ENCODE measurements around the gene GDPD1.
"Not testable (repeated sequence)": the region's sequence is repeated elsewhere in the genome, so short reads cannot be mapped to it uniquely, and the experiment has no call there.

GDPD1 gene

DNA sequence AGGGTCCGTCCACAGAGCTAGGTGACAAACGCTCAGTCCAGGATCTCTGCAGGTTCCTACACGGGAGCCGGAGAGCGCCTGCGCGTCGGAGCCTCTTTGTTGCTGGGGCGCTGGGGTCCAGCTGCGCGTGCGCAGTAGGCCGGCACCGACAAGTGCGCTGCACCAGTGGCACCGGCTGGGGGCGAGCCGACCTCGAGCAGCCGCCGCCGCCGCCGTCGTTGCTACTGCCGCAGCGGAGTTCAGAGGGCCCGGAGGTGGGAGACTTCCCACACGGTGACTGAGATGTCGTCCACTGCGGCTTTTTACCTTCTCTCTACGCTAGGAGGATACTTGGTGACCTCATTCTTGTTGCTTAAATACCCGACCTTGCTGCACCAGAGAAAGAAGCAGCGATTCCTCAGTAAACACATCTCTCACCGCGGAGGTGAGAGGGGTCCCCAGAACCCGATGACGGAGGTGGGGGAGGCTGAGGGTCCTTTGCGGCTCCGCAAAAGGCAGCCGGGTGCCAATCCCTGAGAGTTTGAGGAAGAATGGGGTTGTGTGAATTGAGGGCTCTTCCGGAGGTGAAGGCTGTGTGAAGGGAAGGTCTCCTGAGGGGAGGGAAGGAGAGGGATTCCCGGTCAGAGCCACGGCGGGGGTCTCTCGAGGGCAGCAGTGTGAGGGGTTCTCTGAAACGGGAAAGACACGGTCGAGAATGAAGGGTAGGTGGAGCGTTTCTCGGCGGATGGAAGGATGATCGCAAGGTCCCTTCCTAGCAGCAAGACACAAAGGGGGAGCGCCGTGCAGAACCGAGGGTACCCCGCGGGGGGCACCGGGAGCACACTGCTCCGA lies at the start of gene GDPD1:
Gene GDPD1, plus strand, starts transcription at position 184 of the 831 bp plus-strand sequence. Its CDS starts 99 bp downstream, at position 283.
- DNase-seq, result peak; percentile 97

DNA sequence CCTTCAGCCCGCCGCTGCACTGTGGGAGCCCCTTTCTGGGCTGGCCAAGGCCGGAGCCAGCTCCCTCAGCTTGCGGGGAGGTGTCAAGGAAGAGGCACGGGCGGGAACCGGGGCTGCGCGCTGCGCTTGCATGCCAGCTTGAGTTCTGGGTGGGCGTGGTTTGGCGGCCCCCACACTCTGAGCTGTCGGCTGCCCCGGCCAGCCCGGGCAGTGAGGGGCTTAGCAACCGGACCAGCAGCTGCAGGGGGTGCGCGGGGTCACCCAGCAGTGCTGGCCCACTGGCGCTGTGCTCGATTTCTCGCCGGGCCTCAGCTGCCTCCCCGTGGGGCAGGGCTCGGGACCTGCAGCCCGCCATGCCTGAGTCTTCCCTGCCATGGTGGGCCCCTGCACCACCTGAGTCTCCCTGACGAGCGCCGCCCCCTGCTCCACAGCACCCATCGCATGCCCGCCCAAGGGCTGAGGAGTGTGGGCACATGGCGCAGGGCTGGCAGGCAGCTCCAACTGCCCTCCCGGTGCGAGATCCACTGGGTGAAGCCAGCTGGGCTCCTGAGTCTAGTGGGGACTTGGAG lies 47.8 kb upstream of the GDPD1 start:
- no peak for DNase-seq

DNA sequence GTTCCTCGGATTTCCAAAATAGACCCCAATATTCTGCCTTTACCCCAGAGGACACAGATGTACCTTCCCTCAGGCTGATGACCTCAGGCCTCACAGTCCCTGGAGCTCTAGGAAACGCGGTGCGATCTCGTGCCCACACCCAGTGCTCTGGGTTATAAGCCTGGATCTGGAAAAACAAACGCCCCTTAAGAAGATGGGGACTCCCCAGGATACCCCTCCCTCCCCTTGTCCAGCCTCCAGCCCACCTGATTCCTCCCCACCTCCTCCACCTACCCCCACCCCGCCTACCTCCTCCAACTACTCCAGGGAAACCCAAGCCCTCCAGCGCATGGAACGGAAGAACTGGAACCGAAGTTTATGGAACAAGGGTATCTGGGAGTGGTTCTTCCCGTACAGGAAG lies 45.6 kb upstream of the GDPD1 start:
- DNase-seq, result no peak

DNA sequence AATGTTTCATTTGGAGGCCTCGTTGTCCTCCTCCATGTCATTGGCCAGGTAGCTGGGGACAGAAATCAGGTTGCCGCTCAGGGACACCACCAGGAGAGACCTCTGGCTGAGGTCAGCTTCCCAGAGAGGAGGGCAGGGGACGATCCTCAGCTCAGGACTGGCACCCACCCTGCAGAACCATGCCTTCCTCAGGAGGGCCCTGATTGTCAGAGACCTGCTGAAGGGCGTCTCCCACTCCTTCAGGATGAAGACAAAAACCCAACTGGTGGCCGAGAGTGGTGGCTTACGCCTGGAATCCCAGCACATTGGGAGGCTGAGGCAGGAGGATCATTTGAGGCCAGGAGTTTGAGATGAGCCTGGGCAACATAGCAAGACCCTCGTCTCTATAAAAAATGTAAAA lies 45.2 kb upstream of the GDPD1 start:
- no peak for DNase-seq

DNA sequence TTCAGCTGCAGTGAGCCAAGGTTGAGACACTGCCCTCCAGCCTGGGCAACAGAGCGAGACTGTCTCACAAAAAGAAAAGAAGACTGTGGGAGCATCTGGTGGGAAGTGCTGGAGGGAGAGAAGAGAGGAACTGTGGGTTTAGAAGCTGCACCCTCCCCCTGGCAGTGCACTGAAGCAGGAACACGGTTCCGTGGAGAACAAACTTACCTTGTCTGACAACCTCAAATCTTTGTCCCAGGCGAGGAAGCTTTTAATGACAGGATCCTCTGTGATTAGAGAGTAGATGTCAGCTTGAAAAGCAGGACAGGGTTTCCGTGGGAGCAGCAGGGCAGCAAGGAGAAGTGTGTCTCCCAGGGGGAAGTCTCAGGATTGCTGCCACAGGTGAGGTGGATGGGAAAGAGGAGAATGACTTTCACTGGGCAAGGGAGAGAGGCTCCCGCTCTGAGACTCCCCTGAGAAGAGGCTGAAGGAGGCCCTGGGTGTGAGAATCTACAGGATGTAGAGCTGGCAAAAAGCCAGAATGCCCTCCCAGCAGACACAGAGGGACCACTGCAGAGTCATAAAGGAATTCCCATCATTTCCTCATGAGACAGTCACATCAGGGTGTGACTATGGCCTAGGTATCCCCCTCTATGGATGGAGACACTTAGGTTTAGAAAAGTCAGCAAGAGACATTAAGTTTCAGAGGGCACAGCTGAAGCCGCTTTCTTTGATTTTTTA lies 41.9 kb upstream of the GDPD1 start:
- no peak for DNase-seq

DNA sequence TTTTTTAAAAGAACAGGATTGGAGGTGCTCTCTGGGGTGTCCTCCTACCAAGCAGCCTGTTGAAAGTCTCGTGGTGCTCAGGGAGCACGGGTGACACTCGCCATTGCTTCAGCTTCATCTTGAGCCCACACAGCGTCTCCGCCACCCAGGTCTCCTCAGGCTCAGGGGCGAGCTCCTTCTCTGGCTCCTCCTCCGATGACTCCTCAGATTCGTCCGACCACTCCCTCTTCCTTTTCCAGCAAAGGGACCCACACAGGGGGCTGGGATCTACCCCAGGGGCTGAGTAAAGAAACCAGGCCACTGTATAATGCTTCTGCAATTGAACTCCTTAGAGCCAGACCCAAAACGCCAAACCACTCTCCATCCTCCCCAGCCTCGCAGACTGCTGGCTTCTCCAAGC lies 40.7 kb upstream of the GDPD1 start:
- DNase-seq, result not testable (repeated sequence)

DNA sequence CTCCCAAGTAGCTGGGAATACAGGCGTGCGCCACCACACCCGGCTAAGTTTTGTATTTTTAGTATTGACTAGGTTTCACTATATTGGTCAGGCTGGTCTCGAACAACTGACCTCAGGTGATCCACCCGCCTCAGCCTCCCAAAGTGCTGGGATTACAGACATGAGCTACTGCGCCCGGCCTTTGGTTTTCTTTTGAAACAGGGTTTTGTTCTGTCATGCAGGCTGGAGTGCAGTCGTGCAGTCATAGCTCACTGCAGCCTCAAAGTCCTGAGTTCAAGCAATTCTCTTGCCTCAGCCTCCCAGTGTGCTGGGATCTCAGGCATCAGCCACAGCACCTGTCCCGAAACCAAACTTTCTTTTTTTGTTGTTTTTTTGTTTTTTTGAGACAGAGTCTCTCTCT lies 39.7 kb upstream of the GDPD1 start:
- no peak for DNase-seq

DNA sequence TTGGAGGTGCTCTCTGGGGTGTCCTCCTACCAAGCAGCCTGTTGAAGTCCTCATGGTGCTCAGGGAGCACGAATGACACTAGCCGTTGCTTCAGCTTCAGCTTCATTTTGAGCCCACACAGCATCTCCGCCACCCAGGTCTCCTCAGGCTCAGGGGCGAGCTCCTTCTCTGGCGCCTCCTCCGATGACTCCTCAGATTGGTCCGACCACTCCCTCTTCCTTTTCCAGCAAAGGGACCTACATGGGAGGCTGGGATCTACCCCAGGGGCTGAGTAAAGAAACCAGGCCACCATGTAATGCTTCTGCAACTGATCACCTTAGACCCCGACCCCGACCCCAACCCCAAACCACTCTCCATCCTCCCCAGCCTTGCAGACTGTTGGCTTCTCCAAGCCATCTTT lies 38.8 kb upstream of the GDPD1 start:
- DNase-seq, result no peak

DNA sequence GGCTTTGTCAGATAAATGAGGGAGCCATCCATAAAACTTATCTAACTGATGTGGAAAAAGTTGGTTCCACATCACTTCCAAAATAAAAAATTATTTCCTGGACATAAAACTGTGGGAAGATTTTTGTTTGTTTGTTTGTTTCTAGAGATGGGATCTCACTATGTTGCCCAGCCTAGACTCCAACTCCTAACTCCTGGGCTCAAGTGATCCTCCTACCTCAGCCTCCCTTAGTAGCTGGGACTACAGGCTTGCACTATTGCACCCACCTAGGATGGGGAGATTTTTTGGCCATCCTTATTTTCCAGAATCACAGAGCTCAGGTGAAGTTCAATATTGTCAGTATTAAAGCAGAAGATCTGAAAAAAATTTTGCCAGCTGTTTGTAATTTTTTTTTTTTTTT lies 34.3 kb upstream of the GDPD1 start:
- no peak for DNase-seq

DNA sequence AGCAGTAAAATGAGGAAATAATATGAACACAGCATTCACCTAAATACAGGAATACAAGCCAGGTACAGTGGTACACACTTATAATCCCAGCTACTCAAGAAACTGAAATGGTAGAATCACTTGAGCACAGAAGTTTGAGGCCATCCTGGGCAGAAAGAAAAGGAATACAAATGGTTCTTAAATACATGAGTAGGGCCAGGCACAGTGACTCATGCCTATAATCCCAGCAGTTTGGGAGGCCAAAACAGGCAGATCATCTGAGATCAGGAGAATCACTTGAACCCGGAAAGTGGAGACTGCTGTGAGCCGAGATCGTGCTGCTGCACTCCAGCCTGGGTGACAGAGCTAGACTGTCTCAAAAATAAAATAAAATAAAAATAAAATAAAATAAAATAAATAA lies 33.5 kb upstream of the GDPD1 start:
- DNase-seq, result no peak

DNA sequence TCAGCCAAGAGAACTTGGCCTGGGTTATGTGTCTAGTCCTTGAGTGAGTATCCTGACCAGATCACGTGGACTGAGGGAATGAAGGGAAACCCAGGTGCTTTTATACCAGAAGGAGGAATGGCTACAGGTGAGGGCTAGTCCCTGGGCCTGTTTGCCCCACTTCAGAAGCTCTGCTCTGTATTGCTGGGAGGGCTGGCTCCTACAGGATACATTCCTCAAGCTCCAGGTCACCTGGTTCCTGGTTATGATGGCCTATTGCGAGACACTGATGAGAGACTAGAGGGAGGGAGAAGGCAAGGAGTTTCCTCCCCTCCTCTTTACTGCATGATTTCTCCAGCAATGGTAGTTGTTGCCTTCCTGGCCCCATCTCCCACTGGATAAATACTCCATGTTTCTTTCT lies 29.5 kb upstream of the GDPD1 start:
- DNase-seq, result no peak

DNA sequence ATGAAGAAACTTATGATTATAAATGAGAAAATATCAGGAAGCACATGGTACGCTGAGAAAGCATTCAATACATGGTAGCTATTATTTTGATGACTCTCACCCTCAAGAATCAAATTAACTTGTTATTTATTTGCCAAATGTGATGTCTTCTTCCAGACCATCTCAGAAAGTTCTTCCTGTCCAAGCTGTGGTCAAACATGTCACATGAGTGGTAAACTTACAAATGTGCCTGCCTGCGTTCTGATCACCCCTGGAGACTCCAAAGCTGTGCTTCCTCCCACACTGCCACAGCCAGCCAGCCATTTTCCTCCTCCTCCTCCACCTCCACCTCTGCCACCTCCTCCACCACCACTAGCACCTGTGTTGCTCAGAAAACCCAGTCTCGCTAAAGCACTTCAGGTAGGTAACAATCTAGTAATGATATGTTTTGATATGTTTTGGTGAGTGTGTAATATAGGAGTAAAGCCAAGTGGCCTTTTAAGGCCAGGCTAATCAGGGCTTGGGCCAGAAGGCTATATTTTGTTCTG lies 26.9 kb upstream of the GDPD1 start:
- no peak for DNase-seq

DNA sequence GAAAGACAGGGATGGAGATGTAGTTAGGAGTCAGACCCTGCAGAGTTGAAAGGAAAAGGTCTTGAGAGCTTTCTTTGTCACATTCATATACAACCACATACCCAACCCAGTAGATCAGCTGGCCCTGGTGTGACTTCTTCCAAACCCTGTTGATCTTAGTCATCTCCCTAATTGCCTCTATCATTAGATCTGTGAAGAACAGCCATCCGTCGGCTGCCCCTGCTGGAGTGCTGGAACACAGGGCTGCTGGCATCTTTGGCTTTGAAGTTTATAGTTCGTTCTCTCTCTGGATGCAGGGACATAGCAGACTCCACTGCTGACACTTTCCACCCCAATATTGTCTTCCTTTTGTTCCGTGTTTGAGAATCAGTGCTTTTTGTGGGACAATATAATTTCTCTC lies 20.9 kb upstream of the GDPD1 start:
- DNase-seq, result no peak

DNA sequence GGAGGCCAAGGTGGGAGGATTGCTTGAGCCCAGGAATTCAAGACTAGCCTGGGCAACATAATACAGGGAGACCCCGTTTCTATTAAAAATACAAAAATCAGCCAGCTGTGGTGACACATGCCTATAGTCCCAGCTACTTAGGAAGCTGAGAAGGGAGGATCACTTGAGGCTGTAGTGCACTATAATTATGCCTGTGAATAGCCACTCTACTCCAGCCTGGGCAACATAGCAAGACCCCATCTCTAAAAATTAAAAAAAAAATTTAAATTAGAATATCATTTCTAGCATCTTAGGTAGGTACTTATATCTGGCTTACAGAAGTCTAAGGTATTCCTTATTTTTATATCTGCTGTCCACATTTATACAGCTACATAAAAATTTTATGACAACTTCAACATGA lies 18.0 kb upstream of the GDPD1 start:
- no peak for DNase-seq

DNA sequence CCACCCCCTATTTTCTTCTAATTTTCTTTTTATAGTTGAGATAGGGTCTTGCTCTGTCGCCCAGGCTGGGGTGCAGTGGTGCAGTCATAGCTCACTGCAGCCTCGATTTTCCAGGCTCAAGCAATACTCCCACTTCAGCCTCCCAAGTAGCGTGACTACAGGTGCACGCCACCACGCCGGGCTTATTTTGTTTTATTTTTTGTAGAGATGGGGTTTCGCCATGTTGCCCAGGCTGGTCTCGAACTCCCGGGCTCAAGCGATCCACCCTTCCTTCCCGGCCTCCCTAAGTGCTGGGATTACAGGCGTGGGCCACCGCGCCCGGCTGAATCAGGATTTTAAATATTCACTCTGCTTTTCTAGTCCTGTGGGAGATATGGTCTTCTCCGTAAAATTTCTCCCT lies 941 bp upstream of the GDPD1 start:
- DNase-seq, result no peak

DNA sequence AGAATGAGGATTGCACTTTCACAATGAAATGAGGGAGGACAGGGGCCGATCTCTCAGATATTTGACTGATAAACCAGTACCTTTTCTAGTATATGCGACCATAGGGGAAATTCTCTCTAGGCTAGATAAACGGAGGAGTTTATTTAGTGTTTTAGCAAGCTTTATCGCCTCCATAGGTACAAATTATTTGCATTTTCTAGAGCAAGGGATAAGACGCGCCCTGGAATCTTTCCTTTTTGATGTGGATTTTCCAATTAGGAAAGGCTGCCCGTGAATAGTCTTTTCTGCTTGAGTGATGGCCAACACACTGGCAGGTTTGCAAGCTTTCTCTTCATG lies 351 bp upstream of the GDPD1 start:
- DNase-seq, result no peak

DNA sequence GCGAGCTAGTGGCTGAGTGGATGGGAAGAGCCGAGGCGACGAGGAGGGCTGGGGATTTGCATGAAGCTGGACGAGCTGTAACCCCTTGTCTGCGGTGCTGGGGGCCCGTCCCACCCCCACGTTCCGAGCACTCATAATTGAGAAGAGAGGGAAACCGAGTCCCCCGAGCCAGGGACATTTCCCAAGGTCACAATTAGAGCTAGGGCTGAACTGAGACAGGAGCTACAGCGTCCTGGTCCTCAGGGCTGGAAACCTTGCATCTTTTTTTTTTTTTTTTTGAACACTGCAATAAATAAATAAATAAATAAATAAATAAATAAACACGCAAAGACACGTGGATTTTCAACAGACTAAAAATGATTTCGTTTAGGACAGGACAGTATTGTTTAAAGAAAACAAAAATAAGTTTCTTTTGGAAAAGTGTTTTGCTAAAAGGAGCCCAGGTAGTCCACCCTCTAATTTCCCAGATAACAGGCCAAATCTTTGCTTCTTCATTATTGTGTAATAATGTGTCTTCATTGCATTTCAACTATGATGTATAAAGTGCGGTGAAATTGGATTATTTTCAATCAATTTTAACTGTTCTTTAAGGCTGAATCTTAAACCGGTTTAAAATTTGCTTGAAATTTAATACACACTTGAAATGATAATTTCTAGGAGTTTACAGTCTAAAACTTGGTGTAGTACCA lies 992 bp downstream of the GDPD1 start:
- peak; percentile 67 for DNase-seq

DNA sequence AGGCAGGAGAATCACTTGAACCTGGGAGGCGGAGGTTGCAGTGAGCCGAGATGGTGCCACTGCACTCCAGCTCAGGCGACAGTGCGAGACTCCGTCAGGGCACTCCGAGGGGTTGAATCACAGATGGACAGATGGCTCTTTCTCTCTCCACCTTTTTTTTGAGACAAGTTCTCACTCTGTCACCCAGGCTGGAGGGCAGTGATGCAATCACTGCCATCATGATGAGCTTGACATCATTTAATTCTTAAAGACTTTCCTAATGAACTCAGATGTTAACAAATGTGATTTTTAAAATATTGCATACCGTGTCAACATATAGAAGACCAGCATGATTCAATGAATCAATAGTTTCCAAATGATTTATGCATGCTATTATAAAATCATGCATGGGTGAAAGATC lies 3.5 kb downstream of the GDPD1 start:
- no peak for DNase-seq

DNA sequence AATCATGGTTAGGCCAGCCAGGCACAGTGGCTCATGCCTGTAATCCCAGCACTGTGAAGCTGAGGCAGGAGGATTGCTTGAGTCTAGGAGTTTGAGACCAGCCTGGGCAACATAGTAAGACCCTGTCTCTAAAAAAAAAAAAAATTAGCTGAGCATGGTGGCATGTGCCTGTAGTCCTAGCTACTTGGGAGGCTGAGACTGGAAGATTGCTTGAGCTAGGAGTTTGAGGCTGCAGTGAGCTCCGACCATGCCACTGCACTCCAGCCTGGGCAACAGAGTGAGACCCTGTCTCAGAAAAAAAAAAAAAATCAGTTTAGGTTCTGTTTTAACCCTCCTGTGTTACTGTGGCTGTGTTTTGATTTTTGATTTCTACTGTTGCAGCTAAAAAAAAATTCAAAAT lies 8.3 kb downstream of the GDPD1 start:
- not testable (repeated sequence) for DNase-seq

DNA sequence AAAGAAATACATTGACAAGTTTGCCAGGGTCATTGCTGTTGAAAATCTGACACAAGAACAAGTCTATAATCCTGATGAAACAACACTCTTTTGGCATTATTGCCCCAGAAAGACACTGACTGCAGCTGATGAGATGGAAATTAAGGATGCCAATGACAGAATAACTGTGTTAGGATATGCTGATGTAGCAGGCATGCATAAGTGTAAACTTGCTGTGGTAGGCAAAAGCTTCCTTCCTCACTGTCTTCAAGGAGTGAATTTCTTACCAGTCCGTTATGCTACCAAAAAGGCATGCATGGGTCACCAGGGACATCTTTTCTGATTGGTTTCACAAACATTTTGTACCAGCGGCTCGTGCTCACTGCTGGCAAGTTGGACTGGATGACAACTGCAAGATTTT lies 10.5 kb downstream of the GDPD1 start:
- no peak for DNase-seq

DNA sequence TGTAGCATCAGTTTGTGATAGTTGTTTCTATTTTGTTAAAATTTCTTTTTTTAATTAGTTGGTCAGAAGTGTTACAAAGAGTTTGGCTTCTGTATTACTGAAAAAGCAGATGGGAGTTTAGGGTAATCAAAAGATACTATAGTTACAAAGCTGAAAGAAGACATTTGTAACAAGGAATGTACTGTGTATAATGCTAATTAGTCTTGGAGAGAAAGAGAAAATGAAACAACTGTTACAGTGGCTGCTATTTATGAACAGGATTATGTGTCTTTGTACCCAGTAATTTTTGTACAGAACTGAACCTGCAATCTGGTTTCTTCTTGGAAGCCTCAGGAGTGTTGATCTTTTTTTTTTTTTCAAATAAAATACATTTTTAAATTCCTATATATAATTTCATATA lies 14.3 kb downstream of the GDPD1 start:
- no peak for DNase-seq

DNA sequence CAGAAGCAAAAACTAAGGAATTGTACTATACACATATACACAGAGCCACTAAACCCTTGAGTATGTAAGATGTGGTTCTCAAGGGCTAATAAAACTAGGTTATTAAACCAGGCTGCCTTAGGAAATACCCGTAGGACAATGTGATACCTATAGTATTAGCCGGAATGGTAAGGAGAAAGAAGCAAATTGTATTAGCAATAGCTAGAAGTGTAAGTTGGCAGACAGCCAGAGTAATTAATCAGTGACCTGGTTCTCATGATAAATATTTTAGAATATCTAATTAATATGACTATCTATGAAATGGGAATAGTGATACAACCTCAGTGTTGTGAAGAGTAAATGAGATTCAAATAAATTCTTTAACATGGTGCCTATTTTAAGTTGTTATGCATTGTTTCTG lies 18.6 kb downstream of the GDPD1 start:
- no peak for DNase-seq

DNA sequence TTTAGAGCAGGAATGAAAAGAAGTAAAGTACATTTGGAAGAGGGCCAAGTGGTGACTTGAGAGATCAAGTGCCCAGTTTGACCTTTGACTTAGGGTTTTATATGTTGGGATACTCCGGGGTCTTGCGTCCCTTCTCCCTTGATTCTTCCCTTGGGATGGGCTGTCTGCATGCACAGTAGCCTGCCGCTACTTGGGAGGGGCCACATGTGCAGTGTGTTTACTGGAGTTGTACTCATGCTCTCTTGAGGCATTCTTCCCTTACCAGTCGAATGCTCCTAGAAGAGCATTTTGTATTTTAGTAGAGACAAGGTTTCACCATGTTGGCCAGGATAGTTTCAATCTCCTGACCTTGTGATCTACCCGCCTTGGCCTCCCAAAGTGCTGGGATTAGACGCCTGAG lies 23.8 kb downstream of the GDPD1 start:
- no peak for DNase-seq

DNA sequence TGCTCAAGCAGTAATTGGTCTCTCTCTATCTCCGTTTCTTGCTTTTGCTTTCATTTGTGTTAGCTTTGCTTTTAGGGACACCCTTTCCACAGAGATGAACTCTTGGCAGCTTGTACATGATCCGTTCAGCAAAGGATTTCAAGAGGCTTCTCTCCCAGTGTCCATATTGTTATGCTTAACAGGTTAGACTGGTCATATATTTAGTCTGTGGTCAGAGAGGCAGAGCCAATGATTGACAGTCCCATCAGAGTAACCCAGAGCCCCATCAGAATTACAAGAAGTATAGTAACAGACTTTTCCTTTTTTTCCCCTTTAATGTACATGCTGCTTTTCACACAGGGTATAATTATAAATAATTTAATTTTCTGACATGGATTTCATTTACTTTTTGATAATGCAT lies 34.4 kb downstream of the GDPD1 start:
- DNase-seq, result no peak

Data from NCI-H146 (cell line).